WERI-Rb-1 (cell line): Measurements from ENCODE around the gene STIM1.

Experiments
- DNase-seq: peaks from one replicate; pipeline ENCODE4 v3.0.0-alpha.2; 2020
- H3K27ac ChIP-seq: fragments of 250-450 bp; sonication (Bioruptor Pico); 2 replicates; pipeline ENCODE4 v1.5.1; 2020; ENCODE audit warnings: mild to moderate bottlenecking, moderate library complexity
- H3K27me3 ChIP-seq: fragments of 250-450 bp; sonication (Bioruptor Pico); 2 replicates; pipeline ENCODE4 v1.5.1; 2021; ENCODE audit warnings: mild to moderate bottlenecking, low read depth, moderate library complexity; ENCODE audit not compliant: insufficient read depth, severe bottlenecking
- H3K36me3 ChIP-seq: fragments of 250-450 bp; sonication (Bioruptor Pico); 2 replicates; pipeline ENCODE4 v1.5.1; 2020; ENCODE audit warnings: mild to moderate bottlenecking, moderate library complexity
- H3K4me3 ChIP-seq: 2 replicates; pipeline ENCODE4 v1.5.1; 2011; ENCODE audit warnings: low read depth, mild to moderate bottlenecking, control low read depth, low read length
- H3K9me3 ChIP-seq: fragments of 250-450 bp; sonication (Bioruptor Pico); 2 replicates; pipeline ENCODE4 v1.5.1; 2021; ENCODE audit warnings: mild to moderate bottlenecking, moderate library complexity; ENCODE audit not compliant: severe bottlenecking
- CTCF ChIP-seq: IDR thresholded peaks from 2 replicates; pipeline ENCODE4 v1.5.1; 2011; ENCODE audit warnings: low read depth, mild to moderate bottlenecking, control low read depth, inconsistent platforms, low read length

The STIM1 gene

GRCh38 chr11:4054643-4055042 is 199.2 kb downstream of the STIM1 start:
- TF ChIP-seq CTCF, result no peak
- H3K4me3 ChIP-seq, result no peak overlapping the region
- no peak for DNase-seq

GRCh38 chr11:4059424-4059823 is 204.0 kb downstream of the STIM1 start:
- Histone ChIP-seq H3K27ac (no peak overlapping the region), H3K36me3 (no peaks in the 10 kb centered on the region; the same call in none of the 2 replicates), H3K27me3 (no peaks in the 10 kb centered on the region), H3K9me3 (no peaks in the 10 kb centered on the region), H3K4me3 (no peak overlapping the region)
- DNase-seq, result no peak
- TF ChIP-seq CTCF, result no peak

More at GRCh38 chr11:4054643-4055042, 199.2 kb downstream of the STIM1 start:
- no peaks in the 10 kb centered on the region; the same call in 1 of the 2 replicates for H3K36me3 ChIP-seq
- H3K27me3 ChIP-seq, result no peaks in the 10 kb centered on the region
- no peak overlapping the region for H3K27ac ChIP-seq
- H3K9me3 ChIP-seq, result no peaks in the 10 kb centered on the region

GRCh38 chr11:4060182-4060923 is 204.9 kb downstream of the STIM1 start:
- Histone ChIP-seq H3K27me3 (no peaks in the 10 kb centered on the region), H3K27ac (no peak overlapping the region), H3K4me3 (no peak overlapping the region), H3K9me3 (no peaks in the 10 kb centered on the region), H3K36me3 (no peaks in the 10 kb centered on the region; the same call in none of the 2 replicates)
- no peak for TF ChIP-seq CTCF
- DNase-seq, result no peak

GRCh38 chr11:4061700-4062099 is 206.2 kb downstream of the STIM1 start:
- no peaks in the 10 kb centered on the region for H3K9me3 ChIP-seq
- H3K4me3 ChIP-seq, result no peak overlapping the region
- H3K36me3 ChIP-seq, result no peaks in the 10 kb centered on the region; the same call in none of the 2 replicates
- no peak for TF ChIP-seq CTCF
- H3K27ac ChIP-seq, result no peak overlapping the region
- H3K27me3 ChIP-seq, result no peaks in the 10 kb centered on the region
- DNase-seq, result no peak

- Histone ChIP-seq H3K27me3 (no peaks in the 10 kb centered on the region), H3K4me3 (no peak overlapping the region), H3K36me3 (no peaks in the 10 kb centered on the region; the same call in none of the 2 replicates), H3K9me3 (no peaks in the 10 kb centered on the region), H3K27ac (no peak overlapping the region)
- TF ChIP-seq CTCF, result no peak
- DNase-seq, result no peak
These were observed 207.9 kb downstream of the STIM1 start for GRCh38 chr11:4063348-4063747.
